Activated CD8-positive, alpha-beta memory T cell treated with anti-CD3 and anti-CD28 coated beads for 36 hours (primary cell): Measurements from ENCODE around the gene SYCN. TPM values are rescaled to one million over a fixed set of nuclear protein-coding genes. Genes with fewer than 3 reads are reported as not detected.

Source experiments
- CTCF ChIA-PET: fragments of 350-600 bp; sonication (Branson Sonifier 250); formaldehyde crosslinking; loops from one replicate; lab custom pipeline; 2021; ENCODE audit warnings: antibody characterized with exemption; lab: Charles Lee
- POLR2A ChIA-PET: fragments of 350-600 bp; sonication (Branson Sonifier 250); formaldehyde crosslinking; loops from one replicate; lab custom pipeline; 2021; ENCODE audit warnings: antibody characterized with exemption; lab: Charles Lee
- total RNA-seq, 2 experiments: library from RNA; stranded (reverse); gene quantifications; one replicate each; pipeline ENCODE4 v1.2.3, GENCODE V29; 2021

SYCN gene
- total RNA-seq, 2 experiments from 2014 or later, result not detected

DNA sequence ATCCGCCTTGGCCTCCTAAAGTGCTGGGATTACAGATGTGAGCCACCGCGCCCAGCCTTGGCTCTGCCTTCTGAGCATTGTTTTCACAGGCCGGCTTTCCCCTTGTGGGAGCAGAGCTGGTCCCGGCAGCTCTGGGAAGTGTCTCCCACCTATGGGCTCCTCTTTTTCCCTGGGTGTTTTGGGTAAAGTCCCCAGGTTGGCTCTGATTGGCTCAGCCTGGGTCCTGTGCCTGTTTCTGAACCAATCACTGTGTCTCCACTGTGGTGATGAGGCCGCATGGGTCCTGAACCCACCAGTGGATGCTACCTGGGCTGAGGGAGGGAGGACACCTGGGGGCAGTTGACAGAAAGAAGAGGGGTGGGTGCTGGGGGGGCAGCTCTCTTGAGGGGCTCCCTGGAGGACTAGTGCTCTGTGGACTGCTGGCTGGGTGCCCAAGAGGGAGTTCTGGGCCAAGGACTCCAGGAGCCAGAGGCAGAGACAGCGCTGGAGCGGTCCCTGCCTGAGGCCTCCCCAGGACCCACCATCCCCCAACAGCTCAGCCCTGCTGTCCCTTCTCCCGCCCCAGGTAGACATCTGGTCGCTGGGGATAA is 26.9 kb downstream of the SYCN start:
- CTCF ChIA-PET, result interaction anchor here (0.7 to 0.8 kb wide), 2 partner anchors 17 to 51 kb away, joined by 3 read pairs; no protein-coding TSS in a partner anchor
- POLR2A ChIA-PET, result no interaction called here

DNA sequence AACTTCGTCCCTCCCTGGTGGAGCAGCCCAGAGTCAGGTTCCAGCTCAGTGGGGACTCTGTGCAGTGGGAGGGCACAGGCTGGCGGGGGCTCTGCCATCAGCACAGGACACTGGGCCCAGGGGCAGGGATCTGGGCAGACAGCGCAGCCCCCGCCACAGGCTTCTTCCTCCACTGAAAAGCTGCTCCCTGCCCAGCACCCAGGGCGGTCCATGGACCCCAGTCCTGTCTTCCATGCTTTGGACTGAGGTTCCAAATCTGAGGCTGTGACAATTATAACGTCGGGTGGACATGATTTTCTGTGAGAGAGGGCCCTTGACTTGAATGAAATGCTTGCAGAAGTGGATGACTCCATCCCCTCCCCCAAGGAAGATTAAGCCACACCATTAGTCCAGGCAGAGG is 28.5 kb downstream of the SYCN start:
- POLR2A ChIA-PET, result no interaction called here
- CTCF ChIA-PET, result no interaction called here

DNA sequence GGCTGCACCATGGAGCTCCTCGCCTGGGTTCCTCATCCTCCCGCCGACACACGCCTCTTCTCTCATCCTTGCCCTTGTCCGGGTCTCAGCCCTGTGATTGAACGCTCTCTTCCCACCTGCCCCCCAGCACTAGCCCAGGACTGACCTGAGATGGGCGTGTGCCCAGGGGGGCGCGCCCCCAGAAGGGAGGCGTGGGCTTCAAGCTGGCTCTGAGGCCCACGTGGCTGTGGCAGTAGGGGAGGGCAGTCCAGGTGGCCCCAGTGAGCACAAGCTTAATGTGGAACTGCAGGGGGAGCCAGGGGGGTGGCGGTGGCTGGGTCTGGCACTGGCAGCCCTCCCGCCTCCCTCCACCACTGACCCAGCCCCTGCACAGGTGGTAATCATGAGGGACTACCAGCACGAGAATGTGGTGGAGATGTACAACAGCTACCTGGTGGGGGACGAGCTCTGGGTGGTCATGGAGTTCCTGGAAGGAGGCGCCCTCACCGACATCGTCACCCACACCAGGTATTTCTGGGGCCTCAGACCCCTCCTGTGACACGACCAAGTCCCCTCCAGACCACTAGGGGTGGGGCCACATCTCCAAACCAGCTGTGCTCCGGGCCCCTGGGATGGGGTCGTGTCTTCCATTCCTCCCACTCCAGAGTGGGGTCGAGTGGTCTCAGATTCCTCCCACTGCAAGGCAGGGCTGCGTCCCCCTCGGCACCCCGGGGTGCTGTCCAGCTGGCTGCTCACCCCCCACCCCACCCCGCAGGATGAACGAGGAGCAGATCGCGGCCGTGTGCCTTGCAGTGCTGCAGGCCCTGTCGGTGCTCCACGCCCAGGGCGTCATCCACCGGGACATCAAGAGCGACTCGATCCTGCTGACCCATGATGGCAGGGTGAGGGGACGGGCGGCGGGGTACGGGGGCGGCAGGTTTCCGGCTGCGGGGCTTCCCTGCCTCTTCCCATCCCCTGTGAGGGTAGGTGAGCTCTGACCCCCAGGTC is 29.2 kb downstream of the SYCN start:
- ChIA-PET CTCF (interaction anchor here (0.6 kb wide), 2 partner anchors 24 to 38 kb away, joined by 3 to 4 read pairs; no protein-coding TSS in a partner anchor), POLR2A (no interaction called here)

DNA sequence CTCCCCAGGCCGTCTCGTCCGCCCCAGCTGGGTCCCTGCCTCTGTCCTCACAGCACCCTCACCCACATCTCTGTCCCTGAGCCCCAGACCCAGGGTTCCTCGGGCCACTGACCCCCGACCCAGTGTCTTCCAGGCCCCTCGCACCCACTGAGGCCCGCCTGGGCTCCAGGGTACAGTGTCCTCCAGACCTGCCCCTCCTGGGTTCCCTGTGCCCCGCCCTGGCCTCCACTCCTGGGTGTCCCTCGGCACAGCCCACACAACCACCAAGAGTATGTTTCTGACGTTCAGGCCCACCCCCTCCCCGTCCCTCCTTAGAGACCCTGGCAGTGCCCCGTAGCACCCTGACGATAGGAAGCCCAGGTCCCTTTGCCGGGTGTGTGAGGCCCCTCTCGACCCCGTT is 29.9 kb downstream of the SYCN start:
- CTCF ChIA-PET, result interaction anchor here (0.6 kb wide), 1 partner anchor 37 kb away, joined by 3 read pairs; no protein-coding TSS in a partner anchor

DNA sequence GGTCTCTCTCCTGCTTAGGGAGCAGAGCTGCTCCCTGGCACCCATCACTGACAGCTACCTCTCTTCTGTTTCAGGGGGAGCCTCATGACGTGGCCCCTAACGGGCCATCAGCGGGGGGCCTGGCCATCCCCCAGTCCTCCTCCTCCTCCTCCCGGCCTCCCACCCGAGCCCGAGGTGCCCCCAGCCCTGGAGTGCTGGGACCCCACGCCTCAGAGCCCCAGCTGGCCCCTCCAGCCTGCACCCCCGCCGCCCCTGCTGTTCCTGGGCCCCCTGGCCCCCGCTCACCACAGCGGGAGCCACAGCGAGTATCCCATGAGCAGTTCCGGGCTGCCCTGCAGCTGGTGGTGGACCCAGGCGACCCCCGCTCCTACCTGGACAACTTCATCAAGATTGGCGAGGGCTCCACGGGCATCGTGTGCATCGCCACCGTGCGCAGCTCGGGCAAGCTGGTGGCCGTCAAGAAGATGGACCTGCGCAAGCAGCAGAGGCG is 30.5 kb downstream of the SYCN start:
- ChIA-PET POLR2A (no interaction called here), CTCF (no interaction called here)

More for the DNA sequence above, 29.9 kb downstream of the SYCN start:
- POLR2A ChIA-PET, result no interaction called here

DNA sequence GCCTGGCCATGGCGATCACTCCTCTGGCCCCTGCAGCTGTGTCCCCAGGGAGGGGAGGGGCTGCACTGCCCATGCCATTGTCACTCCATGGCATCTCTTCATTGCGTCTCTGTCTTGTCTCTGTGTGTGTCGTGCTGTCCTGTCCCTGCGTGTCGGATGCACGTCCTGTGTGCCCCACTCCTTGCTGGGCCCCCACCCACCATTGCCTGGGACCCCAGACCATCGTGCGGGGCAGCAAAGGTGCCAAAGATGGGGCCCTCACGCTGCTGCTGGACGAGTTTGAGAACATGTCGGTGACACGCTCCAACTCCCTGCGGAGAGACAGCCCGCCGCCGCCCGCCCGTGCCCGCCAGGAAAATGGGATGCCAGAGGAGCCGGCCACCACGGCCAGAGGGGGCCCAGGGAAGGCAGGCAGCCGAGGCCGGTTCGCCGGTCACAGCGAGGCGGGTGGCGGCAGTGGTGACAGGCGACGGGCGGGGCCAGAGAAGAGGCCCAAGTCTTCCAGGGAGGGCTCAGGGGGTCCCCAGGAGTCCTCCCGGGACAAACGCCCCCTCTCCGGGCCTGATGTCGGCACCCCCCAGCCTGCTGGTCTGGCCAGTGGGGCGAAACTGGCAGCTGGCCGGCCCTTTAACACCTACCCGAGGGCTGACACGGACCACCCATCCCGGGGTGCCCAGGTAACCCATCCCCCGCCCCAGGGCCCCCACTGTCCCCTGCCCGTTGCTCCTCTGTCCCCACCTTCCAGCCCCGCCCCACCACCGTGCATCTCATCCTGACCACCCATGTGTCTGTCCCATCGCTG is 31.2 kb downstream of the SYCN start:
- CTCF ChIA-PET, result no interaction called here
- POLR2A ChIA-PET, result no interaction called here

DNA sequence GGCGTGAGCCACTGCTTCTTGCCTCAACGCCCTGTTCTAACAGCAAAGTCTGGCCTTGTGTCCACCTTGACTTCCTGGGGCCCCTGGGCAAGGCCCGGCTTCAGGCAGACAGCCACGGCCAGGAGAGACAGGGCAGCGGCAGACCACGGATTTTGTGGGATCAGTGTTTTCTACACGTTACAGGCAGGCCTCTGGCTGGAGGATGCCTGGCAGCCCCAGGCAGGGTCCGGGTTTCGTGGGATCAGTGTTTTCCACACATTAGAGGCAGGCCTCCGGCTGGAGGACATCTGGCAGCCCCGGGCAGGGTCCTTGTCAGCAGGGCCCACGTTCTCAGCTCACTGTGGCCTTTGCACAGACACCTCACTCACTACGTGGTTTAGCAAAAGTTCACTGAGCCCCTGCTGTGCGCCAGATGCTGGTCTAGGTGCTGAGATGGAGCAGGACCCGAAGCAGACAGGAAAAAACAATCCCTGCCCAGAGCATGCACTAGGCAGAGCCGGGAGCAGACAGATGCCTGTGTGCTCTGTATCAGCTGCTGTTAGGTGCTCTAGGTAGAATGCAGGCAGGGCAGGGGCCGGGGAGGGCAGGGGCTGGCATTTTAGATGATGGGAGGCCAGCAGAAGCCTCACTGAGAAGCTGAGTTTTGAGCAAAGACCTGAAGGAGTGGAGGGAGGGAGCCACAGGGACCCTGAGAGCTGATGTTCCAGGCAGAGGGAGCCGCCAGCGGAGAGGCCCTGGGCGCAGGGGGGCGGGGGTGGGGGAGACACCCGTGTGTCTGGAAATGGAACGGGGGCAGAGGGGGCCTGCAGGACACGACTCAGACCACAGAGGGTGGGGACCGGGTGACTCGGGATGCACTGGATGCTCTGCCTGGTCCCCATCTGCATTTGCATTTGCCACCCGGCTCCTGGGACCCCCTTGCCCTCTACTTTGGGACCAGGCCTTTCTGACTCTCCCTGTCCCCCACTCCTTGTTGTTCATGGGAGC is 32.3 kb downstream of the SYCN start:
- CTCF ChIA-PET, result interaction anchor here (0.6 to 0.7 kb wide), 2 partner anchors 16 to 1971 kb away, joined by 3 to 4 read pairs; no protein-coding TSS in a partner anchor
- POLR2A ChIA-PET, result no interaction called here

DNA sequence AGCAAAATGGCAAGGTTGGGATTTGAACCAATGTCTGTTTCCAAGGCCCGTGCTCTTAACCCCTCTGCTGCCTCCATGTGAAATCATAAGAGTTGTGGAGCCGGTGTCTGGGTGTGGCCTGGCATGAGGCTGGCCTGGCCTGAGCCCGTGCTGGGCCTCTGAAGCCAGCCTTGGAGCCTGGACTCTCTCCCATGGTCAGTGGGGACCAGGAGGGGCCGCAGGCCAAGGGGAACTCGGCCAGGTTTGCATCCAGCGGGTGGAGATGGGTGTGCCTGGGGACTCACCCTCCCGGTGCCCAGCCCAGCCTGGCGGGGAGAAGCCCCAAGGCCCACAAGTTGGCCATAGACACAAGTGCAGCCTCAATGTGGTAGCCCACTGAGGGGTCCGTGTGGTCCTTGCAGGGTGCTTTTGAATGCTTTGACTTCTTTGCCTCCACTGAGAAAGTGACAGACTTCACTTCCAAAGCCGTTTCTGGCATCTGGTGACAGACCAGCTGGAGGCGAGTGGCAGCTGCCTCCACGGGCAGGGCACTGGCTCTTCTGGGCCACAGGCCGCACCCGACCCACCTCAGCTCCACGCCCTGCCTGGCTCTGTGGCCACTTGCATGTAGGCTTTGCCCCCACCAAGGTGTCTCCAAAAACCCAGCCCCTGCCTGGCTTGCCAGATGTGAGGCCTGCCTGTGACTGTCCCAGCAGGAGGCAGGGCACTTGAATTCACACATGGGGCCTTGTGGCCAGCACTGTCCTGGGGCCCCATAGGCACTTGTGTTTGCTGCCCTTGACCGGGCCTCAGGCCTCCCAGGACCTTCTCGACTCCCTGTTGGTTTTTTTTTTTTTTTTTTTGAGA is 33.5 kb downstream of the SYCN start:
- CTCF ChIA-PET, result no interaction called here
- POLR2A ChIA-PET, result no interaction called here

DNA sequence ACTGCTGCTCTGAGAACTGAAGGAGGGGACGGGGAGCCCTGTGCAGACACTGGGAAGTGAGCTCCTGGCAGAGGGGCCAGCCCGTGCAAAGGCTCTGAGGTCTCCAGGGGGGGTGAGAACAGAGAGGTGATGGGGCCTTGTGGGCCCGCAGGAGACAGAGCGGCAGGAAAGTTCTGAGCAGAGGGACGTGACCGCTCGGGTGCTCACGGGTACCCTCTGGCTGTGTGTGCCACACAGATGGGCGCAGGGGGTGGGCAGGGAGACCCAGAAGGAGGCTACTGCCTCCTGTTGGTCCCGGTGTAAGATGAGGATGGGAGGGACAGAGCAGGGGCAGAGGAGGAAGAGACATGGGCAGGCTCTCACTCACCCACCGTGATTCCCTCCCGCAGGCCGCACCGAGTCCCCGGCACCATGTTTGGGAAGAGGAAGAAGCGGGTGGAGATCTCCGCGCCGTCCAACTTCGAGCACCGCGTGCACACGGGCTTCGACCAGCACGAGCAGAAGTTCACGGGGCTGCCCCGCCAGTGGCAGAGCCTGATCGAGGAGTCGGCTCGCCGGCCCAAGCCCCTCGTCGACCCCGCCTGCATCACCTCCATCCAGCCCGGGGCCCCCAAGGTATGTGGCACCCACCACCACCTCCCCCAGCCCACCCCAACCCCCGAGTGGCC is 34.8 kb downstream of the SYCN start:
- ChIA-PET CTCF (no interaction called here), POLR2A (no interaction called here)

DNA sequence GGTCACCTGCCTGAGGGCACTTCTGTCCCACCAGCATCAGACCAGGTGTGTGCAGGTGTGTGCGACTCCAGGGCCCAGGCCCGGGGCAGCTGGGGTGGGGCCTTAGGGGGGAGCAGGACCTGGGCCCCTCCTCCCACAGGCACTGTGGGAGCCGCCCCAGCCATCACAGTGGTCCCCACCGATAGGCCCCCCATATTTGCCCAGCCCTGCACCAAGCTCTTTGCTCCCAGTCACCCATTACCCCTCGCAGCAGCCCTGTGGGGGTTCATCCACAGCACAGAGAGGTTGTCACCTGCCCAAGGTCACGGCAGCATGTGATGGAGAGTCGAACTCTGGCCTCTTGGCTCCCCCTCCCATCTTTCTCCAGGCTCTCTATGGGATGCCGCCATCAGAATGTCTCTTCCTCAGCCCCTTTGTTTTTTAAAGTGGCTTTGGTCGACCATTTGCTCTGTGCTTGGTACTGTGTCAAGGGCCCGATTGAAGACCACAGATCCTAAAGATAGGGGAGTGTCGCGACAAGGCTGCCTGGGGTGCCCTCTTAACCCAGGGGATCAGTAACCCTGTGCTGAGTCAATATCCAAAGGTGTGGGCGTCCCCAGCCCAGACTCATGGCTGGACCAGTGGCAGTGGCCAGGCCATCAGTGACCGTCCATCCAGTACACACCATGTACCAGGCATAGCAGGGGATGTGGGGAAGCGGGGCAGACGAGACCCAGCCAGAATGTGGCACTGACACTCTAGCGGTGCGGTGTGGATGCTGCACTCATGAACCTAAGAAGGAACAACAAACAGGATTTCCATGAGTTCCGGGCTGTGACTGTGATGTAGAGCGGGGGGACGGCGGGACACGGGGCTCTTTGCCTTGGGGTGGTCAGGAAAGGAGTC is 35.6 kb downstream of the SYCN start:
- ChIA-PET CTCF (no interaction called here), POLR2A (no interaction called here)

DNA sequence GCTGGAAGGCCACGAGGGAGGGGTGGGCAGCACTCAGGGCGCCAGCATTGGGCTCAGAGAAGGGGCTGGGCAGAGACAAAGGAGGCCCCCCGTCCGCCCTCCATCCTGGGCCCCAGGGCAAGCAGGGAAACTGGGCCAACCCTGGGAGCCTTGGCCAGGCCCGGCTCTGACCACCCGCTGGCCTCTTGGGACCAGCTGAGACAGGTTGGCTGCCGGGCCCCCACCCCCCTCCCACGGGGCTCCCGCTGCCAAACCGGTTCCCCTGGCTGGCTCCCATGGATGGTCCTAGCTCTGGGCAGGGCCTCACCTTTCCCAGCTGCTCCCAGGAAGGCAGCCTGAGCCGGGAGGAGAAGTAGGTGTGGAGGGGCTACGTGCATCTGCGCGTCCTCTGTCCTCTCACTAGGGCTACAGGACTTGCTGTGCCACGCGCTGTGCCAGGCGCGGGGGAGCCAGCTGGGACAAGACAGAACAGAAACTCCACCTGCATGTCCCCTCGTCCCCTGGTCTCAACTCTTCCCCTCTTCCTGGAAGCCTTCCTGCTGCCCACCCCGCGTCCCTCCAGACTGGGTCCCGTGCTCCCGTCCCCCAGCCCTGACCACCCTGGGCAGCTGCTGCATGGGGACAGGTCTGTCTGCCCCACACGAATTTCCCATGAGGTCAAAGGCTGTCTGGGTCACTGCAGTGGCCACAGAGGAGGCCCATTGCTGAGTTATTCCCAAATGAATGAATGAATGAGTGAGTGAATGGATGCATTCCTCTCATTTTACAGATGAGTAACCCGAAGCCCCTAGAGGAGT is 36.4 kb downstream of the SYCN start:
- POLR2A ChIA-PET, result no interaction called here
- CTCF ChIA-PET, result no interaction called here

DNA sequence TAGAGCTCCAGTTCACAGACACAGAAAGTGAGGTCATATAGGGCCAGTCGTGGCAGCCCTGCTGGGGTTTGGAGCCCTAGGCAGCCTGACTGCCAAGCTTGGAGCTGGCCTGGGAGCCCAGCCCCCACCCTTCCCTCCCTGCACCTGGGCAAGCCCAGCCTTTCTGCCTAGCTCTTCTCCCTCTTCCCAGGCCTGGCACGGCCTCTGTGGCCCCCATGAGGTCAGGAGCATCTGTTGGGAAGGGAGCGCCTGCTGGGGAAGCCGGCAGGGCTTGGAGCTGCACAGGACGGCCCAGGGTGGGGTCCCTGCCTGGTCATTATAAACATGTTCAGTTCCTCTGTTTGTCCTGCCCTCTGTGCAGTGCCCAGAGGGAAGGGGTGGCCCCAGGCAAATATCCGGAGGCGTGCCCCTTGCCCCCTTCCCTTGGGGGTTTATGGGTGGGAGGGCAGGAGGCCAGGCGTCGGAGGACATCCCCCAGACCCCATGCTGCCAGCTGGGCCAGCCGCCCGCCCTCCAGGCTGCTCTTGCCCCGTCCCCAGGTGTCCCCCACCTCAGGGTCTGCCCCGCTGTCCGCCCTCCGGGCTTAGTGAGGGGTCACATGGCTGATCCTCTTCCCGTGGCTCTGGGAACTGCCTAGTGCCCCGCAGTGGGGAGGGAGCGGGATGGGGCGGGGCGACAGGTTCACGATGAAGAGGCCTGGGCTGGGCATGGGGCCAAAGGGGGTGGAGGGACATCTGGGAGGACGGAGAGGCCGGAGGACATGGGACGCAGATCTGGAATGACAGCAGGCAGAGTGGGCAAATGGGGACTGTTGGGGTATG is 37.3 kb downstream of the SYCN start:
- ChIA-PET POLR2A (no interaction called here), CTCF (interaction anchor here (0.6 kb wide), 1 partner anchor 359 kb away, joined by 3 read pairs; no protein-coding TSS in a partner anchor)

DNA sequence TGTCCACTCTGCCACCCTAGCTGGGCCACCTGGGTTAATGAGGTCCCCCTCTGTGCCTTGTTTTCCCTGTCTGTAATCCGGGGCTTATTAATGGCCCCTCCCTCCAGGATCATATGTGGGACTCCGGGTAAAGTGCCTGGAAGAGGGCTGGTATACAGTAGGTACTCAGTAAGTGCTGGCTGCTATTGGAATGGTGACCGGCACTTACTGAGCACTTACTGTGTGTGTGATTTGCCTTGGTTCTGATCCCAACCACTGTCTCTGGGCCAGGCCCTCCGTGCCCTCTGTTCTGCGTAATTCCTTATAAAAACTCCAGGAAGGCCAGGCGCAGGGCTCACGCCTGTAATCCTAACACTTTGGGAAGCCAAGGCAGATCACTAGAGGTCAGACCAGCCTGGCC is 38.2 kb downstream of the SYCN start:
- CTCF ChIA-PET, result no interaction called here
- POLR2A ChIA-PET, result no interaction called here

DNA sequence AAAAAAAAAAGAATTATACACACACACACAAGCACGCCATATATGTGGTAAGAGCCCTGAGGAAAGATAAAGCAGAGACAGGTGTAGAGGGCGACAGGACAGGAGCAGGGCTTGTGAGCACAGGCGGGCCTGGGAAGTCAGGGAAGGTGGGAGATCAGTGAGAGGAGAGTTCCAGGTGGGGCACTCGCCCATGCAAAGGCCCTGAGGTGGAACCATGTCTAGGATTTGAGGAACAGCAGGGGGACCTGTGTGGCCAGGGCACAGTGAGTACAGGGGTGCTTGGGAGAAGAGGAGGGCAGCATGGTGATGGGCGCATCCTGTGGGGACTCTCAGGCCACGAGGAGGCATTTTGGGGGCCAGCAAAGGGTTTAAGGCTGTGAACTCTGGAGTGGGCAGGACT is 39.8 kb downstream of the SYCN start:
- ChIA-PET POLR2A (no interaction called here), CTCF (interaction anchor here (0.7 kb wide), 1 partner anchor 282 kb away, joined by 4 read pairs; no protein-coding TSS in a partner anchor)
